Tongue (tissue), 2 donors: ENCODE results near the gene PHF21B. TPM values are rescaled to one million over a fixed set of nuclear protein-coding genes. Genes with fewer than 3 reads are reported as not detected.
A peak's percentile ranks its signal among the peaks of the same experiment; 100 is the strongest.
"Not testable (repeated sequence)": the region's sequence is repeated elsewhere in the genome, so short reads cannot be mapped to it uniquely, and the experiment has no call there.

ENCODE experiments used
- DNase-seq: peaks from one replicate; pipeline ENCODE4 v3.0.0-alpha.2; 2015
- total RNA-seq: library from RNA; depleted of rRNA; stranded (reverse); fragments of >200 nt; gene quantifications from one replicate; pipeline ENCODE4 v1.2.3, GENCODE V29; 2014

The PHF21B gene
- total RNA-seq, 1 donor from 2014 or later, result 0.21 TPM

GRCh38 chr22:44871782-44872181 lies 138.0 kb downstream of the PHF21B start:
- DNase-seq, result no peak

GRCh38 chr22:44870021-44870420 lies 139.8 kb downstream of the PHF21B start:
- peak; percentile 55 for DNase-seq

- DNase-seq, result peak; percentile 43
Measured at GRCh38 chr22:44869196-44869595, 140.6 kb downstream of the PHF21B start.

- no peak for DNase-seq
Measured at GRCh38 chr22:44865193-44866057, 144.4 kb downstream of the PHF21B start.

GRCh38 chr22:44862981-44863860 lies 146.6 kb downstream of the PHF21B start:
- DNase-seq, result no peak

GRCh38 chr22:44862281-44862680 lies 147.5 kb downstream of the PHF21B start:
- no peak for DNase-seq

GRCh38 chr22:44861245-44861644 lies 148.6 kb downstream of the PHF21B start:
- no peak for DNase-seq

GRCh38 chr22:44860311-44860710 lies 149.5 kb downstream of the PHF21B start:
- DNase-seq, result peak; percentile 79

- DNase-seq, result no peak
Measured at GRCh38 chr22:44859641-44860040, 150.2 kb downstream of the PHF21B start.

- not testable (repeated sequence) for DNase-seq
Measured at GRCh38 chr22:44858819-44859218, 151.0 kb downstream of the PHF21B start.

- no peak for DNase-seq
Measured at GRCh38 chr22:44855855-44856254, 153.9 kb downstream of the PHF21B start.

GRCh38 chr22:44854641-44855040 lies 155.2 kb downstream of the PHF21B start:
- not testable (repeated sequence) for DNase-seq

GRCh38 chr22:44850946-44851345 lies 158.9 kb downstream of the PHF21B start:
- no peak for DNase-seq

GRCh38 chr22:44848791-44849420 lies 160.9 kb downstream of the PHF21B start:
- DNase-seq, result no peak

- DNase-seq, result no peak
Measured at GRCh38 chr22:44848296-44848741, 161.5 kb downstream of the PHF21B start.

- no peak for DNase-seq
Measured at GRCh38 chr22:44847892-44848291, 161.9 kb downstream of the PHF21B start.

GRCh38 chr22:44847380-44847779 lies 162.4 kb downstream of the PHF21B start:
- no peak for DNase-seq

- no peak for DNase-seq
Measured at GRCh38 chr22:44846726-44847275, 163.0 kb downstream of the PHF21B start.

GRCh38 chr22:44845796-44846720 lies 163.7 kb downstream of the PHF21B start:
- no peak for DNase-seq

GRCh38 chr22:44845191-44845590 lies 164.6 kb downstream of the PHF21B start:
- DNase-seq, result no peak

GRCh38 chr22:44842417-44842816 lies 167.4 kb downstream of the PHF21B start:
- DNase-seq, result no peak
